GM19467 (cell line): ENCODE data around the gene SLC20A1.

Experiments
- ATAC-seq: cut with Tn5 transposase; IDR thresholded peaks from one replicate; pipeline ENCODE4 v1.9.1; 2021; ENCODE audit warnings: mild to moderate bottlenecking, moderate library complexity; ENCODE audit not compliant: unreplicated experiment

The SLC20A1 gene

GRCh38 chr2:112623913-112624777, 21.6 kb upstream of the SLC20A1 start:
- ATAC-seq = peak; percentile 57

GRCh38 chr2:112625474-112626114, 20.1 kb upstream of the SLC20A1 start:
- no peak for ATAC-seq

- ATAC-seq = no peak
Observed at GRCh38 chr2:112626604-112627059, 19.1 kb upstream of the SLC20A1 start.

GRCh38 chr2:112627060-112628040, 18.4 kb upstream of the SLC20A1 start:
- no peak for ATAC-seq

GRCh38 chr2:112629224-112629623, 16.5 kb upstream of the SLC20A1 start:
- no peak for ATAC-seq

GRCh38 chr2:112629823-112630222, 15.9 kb upstream of the SLC20A1 start:
- no peak for ATAC-seq

- ATAC-seq = no peak
Observed at GRCh38 chr2:112630268-112630667, 15.5 kb upstream of the SLC20A1 start.

GRCh38 chr2:112633708-112634107, 12.0 kb upstream of the SLC20A1 start:
- no peak for ATAC-seq

- no peak for ATAC-seq
Observed at GRCh38 chr2:112634153-112634873, 11.4 kb upstream of the SLC20A1 start.

GRCh38 chr2:112634874-112635157, 10.9 kb upstream of the SLC20A1 start:
- no peak for ATAC-seq

- ATAC-seq = peak; percentile 83
Observed at GRCh38 chr2:112636605-112637288, 9.0 kb upstream of the SLC20A1 start.

- no peak for ATAC-seq
Observed at GRCh38 chr2:112637289-112637660, 8.5 kb upstream of the SLC20A1 start.

- no peak for ATAC-seq
Observed at GRCh38 chr2:112639936-112640335, 5.8 kb upstream of the SLC20A1 start.

- no peak for ATAC-seq
Observed at GRCh38 chr2:112640467-112640799, 5.3 kb upstream of the SLC20A1 start.

GRCh38 chr2:112640800-112641675, 4.7 kb upstream of the SLC20A1 start:
- no peak for ATAC-seq

GRCh38 chr2:112641701-112642100, 4.0 kb upstream of the SLC20A1 start:
- no peak for ATAC-seq

- no peak for ATAC-seq
Observed at GRCh38 chr2:112642561-112642960, 3.2 kb upstream of the SLC20A1 start.

GRCh38 chr2:112642966-112643365, 2.8 kb upstream of the SLC20A1 start:
- ATAC-seq = no peak

- no peak for ATAC-seq
Observed at GRCh38 chr2:112643488-112643887, 2.3 kb upstream of the SLC20A1 start.
